ENCODE measurements around the gene LOXL4. TPM values are rescaled to one million over a fixed set of nuclear protein-coding genes. Genes with fewer than 3 reads are reported as not detected.

Gene LOXL4
- polyA plus RNA-seq, 3 donors = 3.3 to 4.3 (median 4.0) TPM

GRCh38 chr10:98299341-98299740, 31.3 kb upstream of the LOXL4 start:
- DNase-seq (ENCODE audit: extremely low read depth in 1 of 11, low read depth in 9 of 11, low spot score in 4 of 11) = no peak

GRCh38 chr10:98296524-98296923, 28.5 kb upstream of the LOXL4 start:
- DNase-seq (ENCODE audit: extremely low read depth in 1 of 11, low read depth in 9 of 11, low spot score in 4 of 11) = no peak

- no peak for DNase-seq (ENCODE audit: extremely low read depth in 1 of 11, low read depth in 9 of 11, low spot score in 4 of 11)
Measured at GRCh38 chr10:98295907-98296306, 27.9 kb upstream of the LOXL4 start.

- no peak for DNase-seq (ENCODE audit: extremely low read depth in 1 of 11, low read depth in 9 of 11, low spot score in 4 of 11)
Measured at GRCh38 chr10:98295401-98295811, 27.4 kb upstream of the LOXL4 start.

- no peak for DNase-seq (ENCODE audit: extremely low read depth in 1 of 11, low read depth in 9 of 11, low spot score in 4 of 11)
Measured at GRCh38 chr10:98294270-98294627, 26.3 kb upstream of the LOXL4 start.

- DNase-seq (ENCODE audit: extremely low read depth in 1 of 11, low read depth in 9 of 11, low spot score in 4 of 11) = peak in 1 of 11 donors; percentile 19
Measured at GRCh38 chr10:98293550-98294269, 25.7 kb upstream of the LOXL4 start.

GRCh38 chr10:98292971-98293370, 25.0 kb upstream of the LOXL4 start:
- no peak for DNase-seq (ENCODE audit: extremely low read depth in 1 of 11, low read depth in 9 of 11, low spot score in 4 of 11)

- DNase-seq (ENCODE audit: extremely low read depth in 1 of 11, low read depth in 9 of 11, low spot score in 4 of 11) = no peak
Measured at GRCh38 chr10:98289802-98290209, 21.8 kb upstream of the LOXL4 start.

- DNase-seq (ENCODE audit: extremely low read depth in 1 of 11, low read depth in 9 of 11, low spot score in 4 of 11) = no peak
Measured at GRCh38 chr10:98287321-98287720, 19.3 kb upstream of the LOXL4 start.

- no peak for DNase-seq (ENCODE audit: extremely low read depth in 1 of 11, low read depth in 9 of 11, low spot score in 4 of 11)
Measured at GRCh38 chr10:98286419-98286818, 18.4 kb upstream of the LOXL4 start.

- DNase-seq (ENCODE audit: extremely low read depth in 1 of 11, low read depth in 9 of 11, low spot score in 4 of 11) = no peak
Measured at GRCh38 chr10:98285416-98285815, 17.4 kb upstream of the LOXL4 start.

GRCh38 chr10:98276311-98276710, 8.3 kb upstream of the LOXL4 start:
- no peak for DNase-seq (ENCODE audit: extremely low read depth in 1 of 11, low read depth in 9 of 11, low spot score in 4 of 11)

GRCh38 chr10:98274562-98274961, 6.6 kb upstream of the LOXL4 start:
- no peak for DNase-seq (ENCODE audit: extremely low read depth in 1 of 11, low read depth in 9 of 11, low spot score in 4 of 11)

GRCh38 chr10:98273057-98273850, 5.3 kb upstream of the LOXL4 start:
- no peak for DNase-seq (ENCODE audit: extremely low read depth in 1 of 11, low read depth in 9 of 11, low spot score in 4 of 11)

- no peak for DNase-seq (ENCODE audit: extremely low read depth in 1 of 11, low read depth in 9 of 11, low spot score in 4 of 11)
Measured at GRCh38 chr10:98272656-98273055, 4.7 kb upstream of the LOXL4 start.

- DNase-seq (ENCODE audit: extremely low read depth in 1 of 11, low read depth in 9 of 11, low spot score in 4 of 11) = no peak
Measured at GRCh38 chr10:98272245-98272644, 4.3 kb upstream of the LOXL4 start.

- no peak for DNase-seq (ENCODE audit: extremely low read depth in 1 of 11, low read depth in 9 of 11, low spot score in 4 of 11)
Measured at GRCh38 chr10:98270786-98271185, 2.8 kb upstream of the LOXL4 start.

GRCh38 chr10:98270073-98270740, 2.2 kb upstream of the LOXL4 start:
- DNase-seq (ENCODE audit: extremely low read depth in 1 of 11, low read depth in 9 of 11, low spot score in 4 of 11) = no peak

GRCh38 chr10:98269435-98269912, 1.5 kb upstream of the LOXL4 start:
- no peak for DNase-seq (ENCODE audit: extremely low read depth in 1 of 11, low read depth in 9 of 11, low spot score in 4 of 11)

Measured in renal cortex interstitium (tissue), 11 donors.